ENCODE measurements around the gene DSCAML1.

DSCAML1 gene

GRCh38 chr11:117519590-117519989 is 277.4 kb downstream of the DSCAML1 start:
- DNase-seq (ENCODE audit: insufficient read length, low spot score): no peak
- no peak for TF ChIP-seq CTCF (IDR thresholded peaks at IDR 0.05; ENCODE audit: insufficient read depth, missing control alignments)
- FAIRE-seq: no peak

GRCh38 chr11:117519170-117519569 is 277.8 kb downstream of the DSCAML1 start:
- DNase-seq (ENCODE audit: insufficient read length, low spot score) (peak; percentile 56), FAIRE-seq (no peak)
- peak; percentile 4 for TF ChIP-seq CTCF (IDR thresholded peaks at IDR 0.05; ENCODE audit: insufficient read depth, missing control alignments)

- DNase-seq (ENCODE audit: insufficient read length, low spot score) (no peak), FAIRE-seq (no peak)
- no peak for TF ChIP-seq CTCF (IDR thresholded peaks at IDR 0.05; ENCODE audit: insufficient read depth, missing control alignments)
Measured at GRCh38 chr11:117518455-117518854, 278.6 kb downstream of the DSCAML1 start.

GRCh38 chr11:117517097-117517496 is 279.9 kb downstream of the DSCAML1 start:
- no peak for DNase-seq (ENCODE audit: insufficient read length, low spot score)
- no peak for TF ChIP-seq CTCF (IDR thresholded peaks at IDR 0.05; ENCODE audit: insufficient read depth, missing control alignments)
- FAIRE-seq: no peak

- DNase-seq (ENCODE audit: insufficient read length, low spot score): no peak
- no peak for TF ChIP-seq CTCF (IDR thresholded peaks at IDR 0.05; ENCODE audit: insufficient read depth, missing control alignments)
- no peak for FAIRE-seq
Measured at GRCh38 chr11:117515892-117516787, 280.9 kb downstream of the DSCAML1 start.

- TF ChIP-seq CTCF (IDR thresholded peaks at IDR 0.05; ENCODE audit: insufficient read depth, missing control alignments): no peak
- FAIRE-seq (no peak), DNase-seq (ENCODE audit: insufficient read length, low spot score) (no peak)
Measured at GRCh38 chr11:117514256-117514655, 282.8 kb downstream of the DSCAML1 start.

GRCh38 chr11:117513666-117514065 is 283.4 kb downstream of the DSCAML1 start:
- no peak for TF ChIP-seq CTCF (IDR thresholded peaks at IDR 0.05; ENCODE audit: insufficient read depth, missing control alignments)
- no peak for FAIRE-seq
- DNase-seq (ENCODE audit: insufficient read length, low spot score): no peak

Data from D721Med (cell line).